Mesenchymal stem cell (in vitro differentiated cells and primary cell): ENCODE data around the gene ZFP1.

ENCODE experiments used
- DNase-seq: peaks from one replicate; pipeline ENCODE4 v3.0.0-alpha.2; 2013
- H2AFZ ChIP-seq: one replicate; pipeline ENCODE4 v1.6.1; 2013; ENCODE audit warnings: low read depth, mild to moderate bottlenecking, control low read depth, inconsistent platforms, low read length, moderate library complexity
- H2AK5ac ChIP-seq: 2 replicates; pipeline ENCODE4 v1.6.1; 2013; ENCODE audit warnings: low read length, moderate library complexity, mild to moderate bottlenecking, inconsistent platforms; ENCODE audit not compliant: severe bottlenecking
- H2BK120ac ChIP-seq: one replicate; pipeline ENCODE4 v1.6.1; 2013; ENCODE audit warnings: low read depth, mild to moderate bottlenecking, inconsistent platforms, low read length, moderate library complexity
- H2BK12ac ChIP-seq, 2 experiments: one replicate each; pipeline ENCODE4 v1.6.1; 2013; ENCODE audit warnings: inconsistent platforms in 2 of 2, low read length in 2 of 2, mild to moderate bottlenecking in 2 of 2, moderate library complexity in 2 of 2, control low read depth in 1 of 2
- H2BK15ac ChIP-seq: one replicate; pipeline ENCODE4 v1.6.1; 2013; ENCODE audit warnings: mild to moderate bottlenecking, low read depth, inconsistent platforms; ENCODE audit not compliant: poor library complexity, severe bottlenecking
- H2BK5ac ChIP-seq: 2 replicates; pipeline ENCODE4 v1.6.1; 2013; ENCODE audit warnings: low read depth, mild to moderate bottlenecking, low read length, control low read depth, inconsistent platforms; ENCODE audit not compliant: poor library complexity, severe bottlenecking
- H3K14ac ChIP-seq, 2 experiments: one replicate each; pipeline ENCODE4 v1.6.1; 2013; ENCODE audit warnings: inconsistent platforms in 2 of 2, low read length in 2 of 2, control low read depth in 1 of 2, mild to moderate bottlenecking in 1 of 2, moderate library complexity in 1 of 2
- H3K18ac ChIP-seq, 2 experiments: one replicate each; pipeline ENCODE4 v1.6.1; 2013; ENCODE audit warnings: inconsistent platforms in 2 of 2, low read length in 2 of 2, control low read depth in 1 of 2, low read depth in 1 of 2, mild to moderate bottlenecking in 1 of 2
- H3K23ac ChIP-seq, 2 experiments: one replicate each; pipeline ENCODE4 v1.6.1; 2013; ENCODE audit warnings: inconsistent platforms in 2 of 2, low read length in 2 of 2, mild to moderate bottlenecking in 2 of 2, moderate library complexity in 2 of 2, control low read depth in 1 of 2
- H3K27ac ChIP-seq: 2 replicates; pipeline ENCODE4 v1.5.1; 2013; ENCODE audit warnings: mild to moderate bottlenecking, moderate library complexity, low read length, control low read depth, inconsistent platforms; ENCODE audit not compliant: poor library complexity, severe bottlenecking
- H3K27me3 ChIP-seq, 2 experiments: 2 replicates each; pipeline versions ENCODE4 v1.6.1 to v1.7.0; 2013; ENCODE audit warnings: low read length in 2 of 2, mild to moderate bottlenecking in 2 of 2, moderate library complexity in 2 of 2, control low read depth in 1 of 2, inconsistent platforms in 1 of 2; ENCODE audit not compliant: control insufficient read depth in 1 of 2, insufficient read depth in 1 of 2
- H3K36me3 ChIP-seq, 2 experiments: 2 replicates each; pipeline versions ENCODE4 v1.6.1 to v1.7.0; 2013; ENCODE audit warnings: low read length in 2 of 2, control low read depth in 1 of 2, inconsistent platforms in 1 of 2, low read depth in 1 of 2, mild to moderate bottlenecking in 1 of 2; ENCODE audit not compliant: insufficient read depth in 2 of 2, control insufficient read depth in 1 of 2
- H3K4ac ChIP-seq, 2 experiments: one replicate each; pipeline ENCODE4 v1.6.1; 2013; ENCODE audit warnings: inconsistent platforms in 2 of 2, low read length in 2 of 2, mild to moderate bottlenecking in 2 of 2, moderate library complexity in 2 of 2, control low read depth in 1 of 2, low read depth in 1 of 2
- H3K4me1 ChIP-seq: 2 replicates; pipeline ENCODE4 v1.6.1; 2013; ENCODE audit warnings: low read depth, low read length, control low read depth; ENCODE audit not compliant: control insufficient read depth, insufficient read depth
- H3K4me2 ChIP-seq: 2 replicates; pipeline ENCODE4 v1.6.1; 2013; ENCODE audit warnings: low read length, mild to moderate bottlenecking, inconsistent platforms; ENCODE audit not compliant: poor library complexity, severe bottlenecking
- H3K4me3 ChIP-seq, 2 experiments: 2 replicates each; pipeline versions ENCODE4 v1.5.1 to v1.7.0; 2013; ENCODE audit warnings: low read length in 2 of 2, mild to moderate bottlenecking in 2 of 2, control low read depth in 1 of 2, low read depth in 1 of 2; ENCODE audit not compliant: insufficient read depth in 1 of 2
- H3K79me1 ChIP-seq: replicated peaks from 2 replicates; pipeline ENCODE4 v1.6.1; 2013; ENCODE audit warnings: mild to moderate bottlenecking, control low read depth, low read length, inconsistent platforms; ENCODE audit not compliant: poor library complexity, severe bottlenecking
- H3K9ac ChIP-seq: 2 replicates; pipeline ENCODE4 v1.7.0; 2013; ENCODE audit warnings: mild to moderate bottlenecking, low read length, moderate library complexity
- H3K9me3 ChIP-seq: 2 replicates; pipeline ENCODE4 v1.7.0; 2013; ENCODE audit warnings: mild to moderate bottlenecking, low read length; ENCODE audit not compliant: control insufficient read depth
- H4K8ac ChIP-seq: one replicate; pipeline ENCODE4 v1.6.1; 2013; ENCODE audit warnings: inconsistent platforms, mild to moderate bottlenecking, low read length, moderate library complexity
- H4K91ac ChIP-seq: one replicate; pipeline ENCODE4 v1.6.1; 2013; ENCODE audit warnings: mild to moderate bottlenecking, low read length, inconsistent platforms
- WGBS: methylation state at CpG from one replicate; pipeline ENCODE4 v1.1.7; 2013; ENCODE audit warnings: mixed read lengths; 5-methylcytosine and 5-hydroxymethylcytosine counted together

ZFP1 gene

GRCh38 chr16:75100603-75100990 lies 47.7 kb upstream of the ZFP1 start:
- no peak overlapping the region for H3K4ac ChIP-seq
- H4K8ac ChIP-seq, result no peak overlapping the region
- no peak overlapping the region for H2AK5ac ChIP-seq
- H3K4me1 ChIP-seq, result peaks cover 24% of the 10 kb centered on the region
- H2AFZ ChIP-seq, result no peak overlapping the region
- no peak overlapping the region for H3K27ac ChIP-seq
- peaks cover 6 to 27% of the 10 kb centered on the region in 2 experiments for H3K36me3 ChIP-seq
- H3K18ac ChIP-seq, result no peak overlapping the region
- H2BK12ac ChIP-seq, result no peak overlapping the region
- no peak overlapping the region for H2BK5ac ChIP-seq
- WGBS, result 88% methylated on average over 3 of the region's 3 CpGs
- no peak for DNase-seq
- no peaks in the 10 kb centered on the region for H3K27me3 ChIP-seq
- H3K9me3 ChIP-seq, result no peaks in the 10 kb centered on the region
- peaks cover 43% of the 10 kb centered on the region for H3K79me1 ChIP-seq
- no peak overlapping the region for H3K23ac ChIP-seq
- H3K4me3 ChIP-seq, result no peak overlapping the region
- no peak overlapping the region for H2BK15ac ChIP-seq
- no peak overlapping the region for H3K4me2 ChIP-seq
- H3K14ac ChIP-seq, result no peak overlapping the region
- no peak overlapping the region for H2BK120ac ChIP-seq
- H4K91ac ChIP-seq, result no peak overlapping the region
- H3K9ac ChIP-seq, result no peak overlapping the region

DNA sequence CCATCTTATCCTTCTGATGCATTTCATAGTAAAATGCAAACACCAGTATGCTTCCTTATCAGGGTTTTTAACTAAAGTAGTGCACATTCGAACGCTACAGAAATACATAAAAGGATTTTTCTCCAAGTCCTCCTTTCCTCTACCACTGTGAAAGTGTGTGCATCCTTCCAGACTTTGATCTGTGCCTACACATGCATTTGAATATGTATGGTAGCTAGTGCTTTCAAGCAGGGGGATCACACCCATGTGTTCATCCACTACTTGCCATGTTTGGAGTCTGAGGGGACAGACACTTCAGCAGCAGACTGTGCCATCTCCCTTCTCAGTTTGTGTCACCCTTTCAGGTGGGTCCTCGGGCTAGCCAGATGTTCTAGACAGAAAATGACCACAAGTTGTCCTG lies 46.7 kb upstream of the ZFP1 start:
- Histone ChIP-seq H3K9ac (no peak overlapping the region), H4K91ac (no peak overlapping the region), H3K9me3 (no peaks in the 10 kb centered on the region), H3K14ac (no peak overlapping the region), H3K36me3 (peaks cover 4 to 27% of the 10 kb centered on the region in 2 experiments), H3K4me1 (peaks cover 32% of the 10 kb centered on the region), H2BK15ac (no peak overlapping the region), H3K27ac (no peak overlapping the region), H2BK12ac (no peak overlapping the region), H3K4me3 (no peak overlapping the region), H2AK5ac (no peak overlapping the region), H3K18ac (no peak overlapping the region), H2BK5ac (no peak overlapping the region), H3K79me1 (peaks cover 46% of the 10 kb centered on the region), H3K4me2 (no peak overlapping the region), H3K4ac (no peak overlapping the region), H3K23ac (no peak overlapping the region), H4K8ac (no peak overlapping the region), H3K27me3 (no peaks in the 10 kb centered on the region), H2BK120ac (no peak overlapping the region), H2AFZ (no peak overlapping the region)
- 99% methylated on average over 3 of the region's 3 CpGs for WGBS
- DNase-seq, result no peak

- Histone ChIP-seq H3K4ac (no peak overlapping the region), H4K91ac (no peak overlapping the region), H3K23ac (no peak overlapping the region), H3K9me3 (no peaks in the 10 kb centered on the region), H2AK5ac (no peak overlapping the region), H3K14ac (no peak overlapping the region), H3K36me3 (peaks cover 6 to 33% of the 10 kb centered on the region in 2 experiments), H3K18ac (no peak overlapping the region), H2AFZ (no peak overlapping the region), H3K4me3 (no peak overlapping the region), H3K27ac (no peak overlapping the region), H2BK5ac (no peak overlapping the region), H2BK15ac (no peak overlapping the region), H3K4me2 (no peak overlapping the region), H3K4me1 (peaks cover 38% of the 10 kb centered on the region), H3K27me3 (no peaks in the 10 kb centered on the region), H2BK12ac (no peak overlapping the region), H2BK120ac (no peak overlapping the region), H4K8ac (no peak overlapping the region), H3K9ac (no peak overlapping the region), H3K79me1 (peaks cover 47% of the 10 kb centered on the region)
- 95% methylated on average over 9 of the region's 9 CpGs for WGBS
- no peak for DNase-seq
These were observed 45.7 kb upstream of the ZFP1 start for GRCh38 chr16:75102595-75102994.

- Histone ChIP-seq H3K4me2 (no peak overlapping the region), H3K4ac (no peak overlapping the region), H3K27ac (no peak overlapping the region), H3K36me3 (peaks cover 6 to 25% of the 10 kb centered on the region in 2 experiments), H2BK12ac (no peak overlapping the region), H4K91ac (no peak overlapping the region), H3K14ac (no peak overlapping the region), H3K9me3 (no peaks in the 10 kb centered on the region), H3K18ac (no peak overlapping the region), H2AFZ (no peak overlapping the region), H2AK5ac (no peak overlapping the region), H3K4me3 (no peak overlapping the region), H3K79me1 (peaks cover 38% of the 10 kb centered on the region), H2BK15ac (no peak overlapping the region), H3K9ac (no peak overlapping the region), H3K4me1 (peaks cover 34% of the 10 kb centered on the region), H2BK120ac (no peak overlapping the region), H2BK5ac (no peak overlapping the region), H4K8ac (no peak overlapping the region), H3K27me3 (no peaks in the 10 kb centered on the region), H3K23ac (no peak overlapping the region)
- no peak for DNase-seq
- WGBS, result 99% methylated on average over 4 of the region's 5 CpGs
These were observed 44.3 kb upstream of the ZFP1 start for GRCh38 chr16:75103994-75104393.
